GM08714 (cell line): ENCODE measurements around the gene MAP3K7.

Source experiments
- H3K4me3 ChIP-seq: fragments of 200-500 bp; sonication (Bioruptor generic); 2 replicates; pipeline ENCODE4 v1.5.1; 2014; ENCODE audit warnings: mild to moderate bottlenecking, low read length, inconsistent platforms
- ZNF274 ChIP-seq: IDR thresholded peaks from 2 replicates; pipeline ENCODE4 v1.6.1; 2012; ENCODE audit warnings: mild to moderate bottlenecking, low read depth, low read length

The MAP3K7 gene

DNA sequence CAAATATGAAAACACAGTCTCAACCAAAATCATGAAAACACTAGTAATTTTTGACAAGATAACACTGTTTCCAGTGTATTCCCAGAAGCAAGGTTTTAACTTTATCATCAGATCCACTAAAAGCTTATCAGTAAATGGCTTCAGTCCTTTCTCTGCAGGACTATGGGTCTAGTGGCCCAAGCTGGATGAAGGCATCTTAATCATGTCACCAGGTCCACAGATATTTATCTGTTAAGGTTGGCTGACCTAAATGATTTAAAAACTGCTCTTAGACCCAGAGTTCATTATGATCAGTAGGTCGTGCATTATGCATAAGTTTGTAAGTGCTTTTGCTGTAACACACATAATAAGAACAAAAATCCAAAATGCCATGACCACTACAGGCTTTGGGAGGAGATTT, 118.0 kb downstream of the MAP3K7 start:
- no peak overlapping the region for H3K4me3 ChIP-seq
- no peak for TF ChIP-seq ZNF274

DNA sequence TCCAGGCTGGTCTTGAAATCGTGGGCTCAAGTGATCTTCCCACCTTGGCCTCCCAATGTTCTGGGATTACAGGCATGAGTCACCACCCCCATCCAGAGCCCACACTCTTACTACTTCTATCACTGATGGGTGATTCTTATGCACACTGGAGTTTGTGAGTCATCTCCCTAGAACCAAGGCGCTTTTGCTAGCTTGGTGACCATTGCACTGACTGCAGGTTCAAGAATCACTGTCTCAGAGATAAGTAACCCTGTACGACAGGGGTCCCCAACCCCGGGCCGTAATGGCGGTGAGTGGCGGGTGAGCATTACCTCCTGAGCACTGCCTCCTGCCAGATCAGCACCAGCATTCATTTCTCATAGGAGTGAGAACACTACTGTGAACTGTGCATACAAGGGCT, 118.8 kb downstream of the MAP3K7 start:
- TF ChIP-seq ZNF274: no peak
- no peak overlapping the region for H3K4me3 ChIP-seq

DNA sequence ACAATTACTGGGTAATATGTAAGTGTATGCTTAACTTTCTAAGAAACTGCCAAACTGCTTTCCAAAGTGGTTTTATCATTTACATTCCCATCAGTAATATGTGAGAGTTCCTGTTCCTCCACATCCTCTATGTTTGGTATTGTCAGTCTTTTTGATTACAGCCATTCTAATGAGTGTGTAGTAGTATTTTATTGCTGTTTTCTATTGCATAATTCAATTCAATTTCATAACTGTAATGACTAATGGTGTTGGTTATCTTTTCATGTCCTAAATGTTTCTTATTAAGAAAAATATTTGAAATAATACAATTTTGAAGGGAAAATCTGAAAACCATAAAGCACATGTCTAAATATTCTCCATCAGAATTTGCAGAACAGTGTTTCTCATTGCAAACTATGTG, 119.3 kb downstream of the MAP3K7 start:
- no peak for TF ChIP-seq ZNF274
- H3K4me3 ChIP-seq: no peak overlapping the region

DNA sequence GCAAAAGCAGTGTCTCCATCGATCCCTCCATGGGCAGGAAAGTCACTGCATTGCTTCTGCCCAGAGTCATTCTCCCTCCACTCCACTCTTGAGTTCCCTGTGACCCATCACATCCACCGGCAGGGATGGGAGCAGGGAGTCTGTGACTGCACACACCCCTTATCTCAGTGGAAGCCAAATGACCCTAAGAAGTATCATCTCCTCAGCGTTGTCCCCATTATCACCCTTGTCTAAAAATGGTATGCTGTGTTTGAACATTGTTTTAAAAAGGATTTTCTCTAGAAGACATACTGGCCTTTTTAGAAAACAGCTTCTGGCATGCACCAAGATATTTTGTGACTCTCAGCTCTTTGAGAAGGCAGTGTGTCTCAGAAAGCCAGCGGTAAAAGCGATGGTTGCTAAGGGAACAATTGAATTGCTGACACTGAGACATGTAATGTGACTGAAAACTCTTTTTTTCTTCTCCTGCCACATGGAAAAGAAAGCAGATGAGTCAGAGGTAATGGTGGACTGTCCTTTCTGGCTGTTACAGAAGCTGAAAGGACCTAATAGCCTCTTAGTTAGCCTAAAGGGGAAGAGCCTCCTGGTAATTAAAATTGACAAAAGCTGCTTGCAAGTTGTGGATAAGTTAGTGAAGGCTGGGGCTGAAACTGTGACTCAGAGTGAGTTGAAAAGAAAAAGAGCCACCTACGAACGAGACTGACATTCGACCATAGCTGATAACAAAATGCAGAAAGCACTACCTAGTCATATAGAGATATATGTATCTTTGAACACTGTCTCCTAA, 120.5 kb downstream of the MAP3K7 start:
- H3K4me3 ChIP-seq: no peak overlapping the region
- TF ChIP-seq ZNF274: no peak

DNA sequence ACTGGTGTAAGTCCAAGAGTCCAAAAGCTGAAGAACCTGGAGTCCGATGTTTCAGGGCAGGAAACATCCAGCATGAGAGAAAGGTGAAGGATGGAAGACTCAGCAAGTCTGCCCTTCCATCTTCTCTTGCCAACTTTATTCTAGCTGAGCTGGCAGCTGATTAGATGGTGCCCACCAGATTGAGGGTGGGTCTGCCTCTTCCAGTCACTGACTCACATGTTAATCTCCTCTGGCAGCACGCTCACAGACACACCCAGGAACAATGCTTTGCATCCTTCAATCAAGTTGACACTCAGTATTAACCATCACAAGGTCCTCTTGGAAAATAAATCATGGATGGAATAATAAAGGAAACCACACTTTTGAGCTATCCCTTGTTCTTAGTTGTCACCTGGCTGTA, 121.2 kb downstream of the MAP3K7 start:
- H3K4me3 ChIP-seq: no peak overlapping the region
- TF ChIP-seq ZNF274: no peak

DNA sequence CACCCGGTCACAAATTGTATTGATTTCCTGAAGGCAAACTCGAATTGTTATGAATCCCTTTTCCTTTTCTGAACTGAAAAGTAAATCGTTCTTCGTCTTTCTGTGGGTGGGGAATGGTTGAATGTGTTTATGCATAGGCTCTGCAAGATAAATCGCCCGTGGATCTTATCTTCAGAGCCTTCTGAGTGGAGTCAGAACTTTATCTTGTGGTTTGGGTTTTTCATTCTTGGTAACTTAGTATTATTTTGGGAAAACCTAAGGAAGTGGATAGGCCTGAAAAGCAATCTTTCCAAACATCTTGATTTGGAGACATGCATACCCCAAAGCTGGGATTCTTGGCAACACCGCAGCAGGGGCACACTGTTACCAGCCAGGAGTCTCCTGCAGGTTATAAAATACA, 122.4 kb downstream of the MAP3K7 start:
- TF ChIP-seq ZNF274: no peak
- no peak overlapping the region for H3K4me3 ChIP-seq

DNA sequence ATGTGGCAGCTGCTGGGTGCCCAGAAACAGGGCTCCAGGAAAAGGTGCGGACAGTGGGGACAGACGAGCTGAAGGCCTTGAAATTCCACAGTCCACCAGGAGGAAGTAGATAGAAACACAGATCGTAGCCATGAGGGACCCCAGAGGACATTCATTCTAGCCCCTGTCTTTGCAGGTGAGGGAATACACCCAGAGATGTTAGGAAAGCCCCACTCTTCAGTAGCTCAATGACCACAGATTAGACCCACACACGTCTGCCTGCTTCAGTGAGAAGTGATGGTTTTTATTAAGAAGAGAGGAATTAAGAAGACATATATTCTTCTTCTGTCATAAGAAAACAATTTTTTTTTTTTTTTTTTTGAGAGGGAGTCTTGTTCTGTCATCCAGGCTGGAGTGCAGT, 123.0 kb downstream of the MAP3K7 start:
- no peak for TF ChIP-seq ZNF274
- no peak overlapping the region for H3K4me3 ChIP-seq
